ENCODE measurements around the gene DNM3. TPM values are rescaled to one million over a fixed set of nuclear protein-coding genes. Genes with fewer than 3 reads are reported as not detected.

DNM3 gene
- total and polyA plus RNA-seq, 9 of the 15 experiments (the other 6 are each of a cell fraction or from before 2014, with no cell fraction given) = 0.08 to 0.36 (median 0.22) TPM; not detected in 1

DNA sequence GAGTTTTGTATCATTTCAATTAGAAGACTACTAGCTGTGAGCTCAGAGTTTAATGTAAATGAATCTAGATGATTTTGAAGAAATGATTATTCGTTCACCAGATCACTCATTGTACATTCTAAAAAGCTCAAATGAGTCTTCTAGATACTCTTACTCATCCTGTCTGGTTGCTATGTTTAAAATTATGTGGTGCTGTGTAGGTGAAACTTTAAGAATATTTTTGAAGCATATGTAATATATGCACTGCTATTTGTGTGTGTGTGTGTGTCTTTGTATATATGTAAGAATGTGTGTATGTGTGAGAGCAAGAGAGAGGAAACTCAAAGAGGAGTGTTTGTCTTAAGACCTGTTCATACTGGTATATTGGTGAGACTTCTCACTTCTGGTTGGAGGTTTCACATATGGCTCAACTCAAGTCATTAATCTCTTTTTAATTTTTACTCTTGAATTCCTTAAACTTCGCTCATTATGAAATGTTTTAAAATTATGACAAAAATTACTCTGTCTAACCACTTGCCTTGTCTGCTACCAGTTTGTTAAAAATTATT lies 570.6 kb downstream of the DNM3 start:
- Histone ChIP-seq H3K9me3 (replicated peaks; ENCODE audit: control insufficient read depth, insufficient read depth, low read depth, low read length) (no peaks in the 10 kb centered on the region), H3K4me2 (ENCODE audit: insufficient read depth, low read length) (no peak overlapping the region), H3K4me3 (no peak overlapping the region), H3K9ac (ENCODE audit: insufficient read depth in 1 of 2, low read depth in 2 of 2, low read length in 2 of 2) (no peak overlapping the region), H3K79me2 (ENCODE audit: control insufficient read depth, insufficient read depth, low read length) (no peaks in the 10 kb centered on the region), H4K20me1 (replicated peaks; ENCODE audit: control insufficient read depth, insufficient read depth, low read length) (no peaks in the 10 kb centered on the region), H3K36me3 (ENCODE audit: control insufficient read depth, insufficient read depth, low read length) (no peaks in the 10 kb centered on the region), H3K4me1 (replicated peaks in 1 of 2; ENCODE audit: control insufficient read depth in 2 of 2, insufficient read depth in 2 of 2, low read length in 2 of 2) (no peaks in the 10 kb centered on the region), H3K27ac (ENCODE audit: extremely low read depth, low read depth, low read length) (no peak overlapping the region), H2AFZ (ENCODE audit: low read depth, low read length) (no peak overlapping the region), H3K27me3 (ENCODE audit: control insufficient read depth in 2 of 2, insufficient read depth in 2 of 2, low read length in 2 of 2) (no peaks in the 10 kb centered on the region), H3K9me1 (ENCODE audit: control insufficient read depth, insufficient read depth, low read length) (no peaks in the 10 kb centered on the region)
- BruUV-seq (replicated peaks) = no TSS peak
- ATAC-seq (no peak), DNase-seq (ENCODE audit: extremely low read depth in 1 of 4, low spot score in 3 of 4) (no peak), FAIRE-seq (no peak)
- ChIA-PET CTCF (ENCODE audit: low intra/inter-chr PET ratio) (no interaction called here), POLR2A (interaction anchor here (0.6 to 1.3 kb wide), 3 partner anchors 12 to 627 kb away, joined by 3 to 4 read pairs (median 3); no protein-coding TSS in a partner anchor)
- WGBS (ENCODE audit: insufficient coverage, low coverage, missing lambda C conversion rate) = 4% methylated on average over 2 of the region's 2 CpGs
- intact Hi-C loops (cut with micrococcal nuclease) = no loop called here
- TF ChIP-seq GTF2F1 (IDR thresholded peaks at IDR 0.05; ENCODE audit: low read depth, low read length) (no peak), ZNF224 (CRISPR knock-in tag; IDR thresholded peaks at IDR 0.05) (no peak), PHF21A (IDR thresholded peaks at IDR 0.05; ENCODE audit: borderline replicate concordance, low read depth) (no peak), BCL6 (CRISPR knock-in tag; IDR thresholded peaks at IDR 0.05) (no peak), JUN (IDR thresholded peaks at IDR 0.05; ENCODE audit: borderline replicate concordance, low read depth, low read length) (no peak), JUN (CRISPR knock-in tag; IDR thresholded peaks at IDR 0.05; ENCODE audit: borderline replicate concordance) (no peak), HDAC2 (IDR thresholded peaks at IDR 0.05) (no peak), MEIS2 (IDR thresholded peaks at IDR 0.05; ENCODE audit: partially characterized antibody) (no peak), NELFE (IDR thresholded peaks at IDR 0.05; ENCODE audit: insufficient read depth, insufficient read length) (no peak), BDP1 (IDR thresholded peaks at IDR 0.05; ENCODE audit: insufficient read depth, insufficient read length) (no peak), HIVEP1 (CRISPR knock-in tag; IDR thresholded peaks at IDR 0.05) (no peak)
- TF ChIP-seq, protein P1, sequence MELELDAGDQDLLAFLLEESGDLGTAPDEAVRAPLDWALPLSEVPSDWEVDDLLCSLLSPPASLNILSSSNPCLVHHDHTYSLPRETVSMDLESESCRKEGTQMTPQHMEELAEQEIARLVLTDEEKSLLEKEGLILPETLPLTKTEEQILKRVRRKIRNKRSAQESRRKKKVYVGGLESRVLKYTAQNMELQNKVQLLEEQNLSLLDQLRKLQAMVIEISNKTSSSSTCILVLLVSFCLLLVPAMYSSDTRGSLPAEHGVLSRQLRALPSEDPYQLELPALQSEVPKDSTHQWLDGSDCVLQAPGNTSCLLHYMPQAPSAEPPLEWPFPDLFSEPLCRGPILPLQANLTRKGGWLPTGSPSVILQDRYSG (tag; conservative IDR thresholded peaks at IDR 0.05; ENCODE audit: low read depth) = no peak
- in situ Hi-C loops (cut with MboI) = no loop called here
